Brain microvascular endothelial cell (primary cell): ENCODE results near the gene TMEM120B.

ENCODE experiments used
- DNase-seq: peaks from one replicate; pipeline ENCODE4 v3.0.0-alpha.2; 2020
- H3K27ac ChIP-seq: fragments of 250-450 bp; sonication (Bioruptor Pico); 2 replicates; pipeline ENCODE4 v1.5.1; 2020; ENCODE audit warnings: mild to moderate bottlenecking, moderate library complexity
- H3K27me3 ChIP-seq: fragments of 250-450 bp; sonication (Bioruptor Pico); replicated peaks from 2 replicates; pipeline ENCODE4 v1.5.1; 2020; ENCODE audit warnings: mild to moderate bottlenecking
- H3K36me3 ChIP-seq: fragments of 250-450 bp; sonication (Bioruptor Pico); replicated peaks from 2 replicates; pipeline ENCODE4 v1.5.1; 2020; ENCODE audit warnings: mild to moderate bottlenecking
- H3K4me3 ChIP-seq: 2 replicates; pipeline ENCODE4 v1.5.1; 2011; ENCODE audit warnings: low read depth, mild to moderate bottlenecking, control low read depth, low read length, moderate library complexity
- in situ Hi-C: cut with HindIII; loops from 2 replicates; pipeline ENCODE4 v1.10.0; 2017; ENCODE audit warnings: low sequenced_read_pairs, low pct_ligation_motif_present
- TF ChIP-seq, protein P1 (sequence below): IDR thresholded peaks from 2 replicates; pipeline ENCODE4 v1.5.1; 2011; ENCODE audit warnings: low read depth, mild to moderate bottlenecking, moderate library complexity, low read length, control low read depth, inconsistent platforms; ENCODE audit errors: missing control alignments

TMEM120B gene

DNA sequence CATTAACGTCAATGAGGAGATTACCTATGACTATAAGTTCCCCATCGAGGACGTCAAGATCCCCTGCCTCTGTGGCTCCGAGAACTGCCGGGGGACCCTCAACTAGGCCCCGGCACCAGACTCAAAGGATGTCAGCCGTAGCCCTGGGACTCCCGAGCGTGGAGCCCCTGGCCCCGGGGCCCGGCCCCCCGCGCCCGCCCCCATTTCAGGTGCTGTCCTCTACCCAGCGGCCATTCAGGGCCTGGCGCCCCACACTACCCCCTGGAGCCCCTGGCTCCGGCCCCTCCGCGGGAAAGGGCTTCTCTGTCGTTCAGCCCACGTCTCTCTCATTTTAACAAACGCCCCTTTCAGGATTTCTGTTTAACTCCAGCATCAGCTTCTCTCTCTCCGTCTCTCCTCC is 117.6 kb downstream of the TMEM120B start:
- DNase-seq: no peak
- in situ Hi-C loops: no loop called here
- Histone ChIP-seq H3K4me3 (no peak overlapping the region), H3K27ac (no peak overlapping the region), H3K27me3 (no peaks in the 10 kb centered on the region), H3K36me3 (peaks cover 52% of the 10 kb centered on the region)
- TF ChIP-seq, protein P1, sequence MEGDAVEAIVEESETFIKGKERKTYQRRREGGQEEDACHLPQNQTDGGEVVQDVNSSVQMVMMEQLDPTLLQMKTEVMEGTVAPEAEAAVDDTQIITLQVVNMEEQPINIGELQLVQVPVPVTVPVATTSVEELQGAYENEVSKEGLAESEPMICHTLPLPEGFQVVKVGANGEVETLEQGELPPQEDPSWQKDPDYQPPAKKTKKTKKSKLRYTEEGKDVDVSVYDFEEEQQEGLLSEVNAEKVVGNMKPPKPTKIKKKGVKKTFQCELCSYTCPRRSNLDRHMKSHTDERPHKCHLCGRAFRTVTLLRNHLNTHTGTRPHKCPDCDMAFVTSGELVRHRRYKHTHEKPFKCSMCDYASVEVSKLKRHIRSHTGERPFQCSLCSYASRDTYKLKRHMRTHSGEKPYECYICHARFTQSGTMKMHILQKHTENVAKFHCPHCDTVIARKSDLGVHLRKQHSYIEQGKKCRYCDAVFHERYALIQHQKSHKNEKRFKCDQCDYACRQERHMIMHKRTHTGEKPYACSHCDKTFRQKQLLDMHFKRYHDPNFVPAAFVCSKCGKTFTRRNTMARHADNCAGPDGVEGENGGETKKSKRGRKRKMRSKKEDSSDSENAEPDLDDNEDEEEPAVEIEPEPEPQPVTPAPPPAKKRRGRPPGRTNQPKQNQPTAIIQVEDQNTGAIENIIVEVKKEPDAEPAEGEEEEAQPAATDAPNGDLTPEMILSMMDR: no peak

DNA sequence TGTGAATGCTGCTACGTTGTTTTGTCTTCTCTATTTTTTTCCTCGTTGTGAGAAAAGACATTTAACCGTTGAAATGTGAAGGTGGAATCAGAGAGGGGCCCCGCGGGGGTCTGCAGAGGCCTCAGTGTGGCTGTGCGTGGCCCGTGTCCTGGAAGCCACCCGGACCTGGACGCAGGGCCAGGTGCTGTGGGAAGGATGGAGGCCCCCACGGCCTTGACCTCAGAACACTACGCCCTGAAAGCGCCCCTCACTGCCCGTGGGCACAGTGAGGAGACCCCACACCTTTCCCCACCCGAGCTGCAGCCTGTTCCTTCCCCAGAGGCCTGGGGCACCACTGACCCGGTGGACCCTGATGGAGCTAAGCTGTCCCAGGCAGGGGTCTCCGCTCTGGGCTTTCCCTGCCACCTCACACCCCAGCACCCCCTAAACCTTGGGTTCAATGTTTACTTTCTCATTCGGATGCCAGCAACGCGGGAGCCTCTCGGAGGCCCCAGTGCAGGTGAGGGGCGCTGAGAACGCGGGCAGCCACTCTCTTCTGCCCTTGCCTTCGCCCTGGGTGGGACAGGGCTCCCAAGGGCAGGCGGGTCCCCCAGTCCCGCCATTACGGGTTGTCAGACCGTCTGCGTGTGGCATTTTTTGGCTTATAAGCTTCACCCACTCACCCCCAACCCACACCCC is 118.2 kb downstream of the TMEM120B start:
- Histone ChIP-seq H3K4me3 (no peak overlapping the region), H3K36me3 (peaks cover 50% of the 10 kb centered on the region), H3K27me3 (no peaks in the 10 kb centered on the region), H3K27ac (no peak overlapping the region)
- TF ChIP-seq, protein P1: no peak
- DNase-seq: no peak
- in situ Hi-C loops: no loop called here
